AG10803 (cell line): ENCODE data around the gene MYO16.

Experiments used
- DNase-seq: peaks from one replicate; pipeline ENCODE4 v3.0.0; 2010; ENCODE audit warnings: low read depth
- H3K4me3 ChIP-seq: 2 replicates; pipeline ENCODE4 v1.5.1; 2011; ENCODE audit warnings: mild to moderate bottlenecking, low read length, control low read depth
- CTCF ChIP-seq: conservative IDR thresholded peaks from 2 replicates; pipeline ENCODE4 v1.5.1; 2011; ENCODE audit warnings: mild to moderate bottlenecking, low read length, control low read depth, inconsistent platforms

The MYO16 gene

GRCh38 chr13:109012115-109012514 is 382.7 kb downstream of the MYO16 start:
- DNase-seq = no peak
- no peak overlapping the region for H3K4me3 ChIP-seq
- TF ChIP-seq CTCF = no peak

GRCh38 chr13:109021558-109021957 is 392.1 kb downstream of the MYO16 start:
- no peak overlapping the region for H3K4me3 ChIP-seq
- DNase-seq = no peak
- TF ChIP-seq CTCF = no peak

- no peak for TF ChIP-seq CTCF
- H3K4me3 ChIP-seq = no peak overlapping the region
- DNase-seq = no peak
Observed at GRCh38 chr13:109024611-109025010, 395.2 kb downstream of the MYO16 start.

GRCh38 chr13:109026266-109026665 is 396.9 kb downstream of the MYO16 start:
- DNase-seq = no peak
- H3K4me3 ChIP-seq = no peak overlapping the region
- TF ChIP-seq CTCF = no peak

GRCh38 chr13:109028624-109029023 is 399.2 kb downstream of the MYO16 start:
- no peak overlapping the region for H3K4me3 ChIP-seq
- DNase-seq = no peak
- TF ChIP-seq CTCF = no peak

GRCh38 chr13:109033090-109033489 is 403.7 kb downstream of the MYO16 start:
- no peak overlapping the region for H3K4me3 ChIP-seq
- no peak for DNase-seq
- no peak for TF ChIP-seq CTCF

GRCh38 chr13:109036078-109036780 is 406.8 kb downstream of the MYO16 start:
- peak; percentile 25 for DNase-seq
- H3K4me3 ChIP-seq = no peak overlapping the region
- no peak for TF ChIP-seq CTCF
